ENCODE measurements around the gene MAGEA8.
"Not testable (repeated sequence)": the region's sequence is repeated elsewhere in the genome, so short reads cannot be mapped to it uniquely, and the experiment has no call there.

Gene MAGEA8, protein sequence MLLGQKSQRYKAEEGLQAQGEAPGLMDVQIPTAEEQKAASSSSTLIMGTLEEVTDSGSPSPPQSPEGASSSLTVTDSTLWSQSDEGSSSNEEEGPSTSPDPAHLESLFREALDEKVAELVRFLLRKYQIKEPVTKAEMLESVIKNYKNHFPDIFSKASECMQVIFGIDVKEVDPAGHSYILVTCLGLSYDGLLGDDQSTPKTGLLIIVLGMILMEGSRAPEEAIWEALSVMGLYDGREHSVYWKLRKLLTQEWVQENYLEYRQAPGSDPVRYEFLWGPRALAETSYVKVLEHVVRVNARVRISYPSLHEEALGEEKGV

DNA sequence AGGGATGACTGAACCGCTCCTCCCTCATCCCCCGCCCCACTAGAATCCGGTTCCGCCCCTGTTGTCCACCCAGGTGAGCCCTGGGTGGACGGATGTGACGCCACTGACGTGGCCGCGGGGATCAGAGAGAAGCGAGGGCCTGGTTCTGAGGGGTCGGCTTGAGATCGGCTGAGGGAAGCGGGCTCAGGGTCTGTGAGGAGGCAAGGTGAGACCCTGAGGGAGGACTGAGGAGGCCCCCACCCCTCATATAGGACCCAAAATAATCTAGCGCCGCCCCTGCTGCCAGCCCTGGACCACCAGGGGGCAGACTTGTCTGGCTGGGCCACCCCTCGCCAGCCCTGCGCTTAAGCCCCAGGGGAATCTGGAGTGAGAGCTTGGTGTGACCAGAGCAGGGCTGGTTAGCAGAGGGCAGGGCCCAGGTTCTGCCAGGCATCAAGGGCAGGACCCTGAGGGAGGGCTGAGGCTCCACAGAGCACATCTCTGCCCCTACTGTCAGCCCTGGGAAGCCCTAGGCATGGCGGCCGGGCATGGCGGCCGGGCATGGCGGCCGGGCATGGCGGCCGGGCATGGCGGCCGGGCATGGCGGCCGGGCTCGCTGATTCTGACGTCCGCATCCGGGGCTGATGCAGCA is at the start of gene MAGEA8:
Gene MAGEA8 (plus strand): TSS at position 103 of the 631 bp plus-strand sequence. CDS start 3,090 bp downstream, outside the sequence.
- no peak for DNase-seq

DNA sequence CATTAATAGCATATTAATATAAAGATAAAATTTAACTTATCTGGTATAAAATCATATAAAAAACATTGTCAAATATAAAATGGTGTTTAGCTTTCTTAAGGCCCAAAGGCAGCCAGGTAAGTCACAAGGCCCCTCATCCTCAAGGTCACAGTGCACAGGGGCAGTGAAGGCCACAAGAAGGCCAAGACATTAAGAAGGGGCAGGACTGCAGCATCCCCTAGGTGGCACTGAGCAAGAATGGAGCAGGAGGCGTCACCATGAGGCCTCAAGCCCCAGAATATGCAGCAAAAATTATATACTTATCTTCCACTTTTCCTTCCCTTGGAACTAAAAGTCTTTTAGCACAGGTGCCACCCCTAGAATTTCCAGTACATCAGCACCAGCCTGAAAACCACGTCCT is 49.5 kb upstream of the MAGEA8 start:
- no peak for DNase-seq

DNA sequence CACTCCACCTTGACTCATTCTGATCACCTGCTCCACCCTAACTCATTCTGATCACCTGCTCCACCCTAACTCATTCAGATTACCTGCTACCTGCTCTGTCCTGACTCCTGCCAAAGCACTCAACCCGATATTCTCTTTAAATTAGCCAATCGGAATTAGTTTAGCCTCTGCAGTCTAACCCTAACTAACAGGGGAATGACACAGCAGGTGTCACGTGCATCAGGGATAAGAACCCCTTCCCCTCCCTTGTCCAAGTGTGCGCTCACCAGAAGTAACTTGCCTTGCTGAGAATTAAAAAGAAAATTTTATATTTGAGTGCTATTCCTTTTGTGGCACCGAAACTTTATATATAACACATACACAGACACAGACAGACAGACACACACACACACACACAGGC is 44.3 kb upstream of the MAGEA8 start:
- DNase-seq: not testable (repeated sequence)

DNA sequence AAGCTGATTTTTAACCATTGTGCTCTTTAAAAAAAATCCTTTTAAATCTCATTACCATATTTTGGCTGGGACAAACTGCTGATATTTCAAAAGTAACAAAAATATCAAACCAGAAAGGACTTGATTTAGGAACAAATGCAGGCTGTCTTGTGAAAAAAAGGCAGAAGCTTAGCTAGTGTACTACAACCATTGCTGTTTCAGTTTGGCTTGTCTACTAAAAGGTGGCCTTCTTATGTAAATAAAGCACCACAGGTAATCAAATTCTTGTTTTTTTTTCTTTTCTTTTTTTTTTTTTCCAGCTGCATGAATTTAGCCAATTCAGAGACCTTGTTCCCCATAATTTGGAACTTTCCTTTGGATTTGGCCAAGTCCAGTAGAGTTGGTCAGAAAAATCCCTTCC is 43.8 kb upstream of the MAGEA8 start:
- no peak for DNase-seq

DNA sequence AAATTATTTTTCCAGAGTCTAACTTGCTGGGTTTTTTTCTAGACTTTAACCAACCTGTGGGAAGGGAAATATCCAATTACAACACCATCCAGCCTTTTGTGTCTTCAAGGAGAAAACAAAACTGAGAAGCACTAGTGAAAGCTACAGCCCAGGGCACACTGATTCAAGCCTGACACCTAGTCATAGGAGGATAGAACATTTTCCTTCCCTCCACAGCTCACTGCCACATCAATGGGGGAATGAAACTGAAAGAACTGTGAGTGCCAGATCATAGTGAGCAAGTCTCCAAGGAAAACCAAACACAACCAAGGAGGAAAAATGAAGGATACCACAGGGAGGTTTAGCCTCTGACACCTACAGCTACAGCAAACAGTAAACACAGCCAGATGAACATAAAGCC is 43.3 kb upstream of the MAGEA8 start:
- no peak for DNase-seq

DNA sequence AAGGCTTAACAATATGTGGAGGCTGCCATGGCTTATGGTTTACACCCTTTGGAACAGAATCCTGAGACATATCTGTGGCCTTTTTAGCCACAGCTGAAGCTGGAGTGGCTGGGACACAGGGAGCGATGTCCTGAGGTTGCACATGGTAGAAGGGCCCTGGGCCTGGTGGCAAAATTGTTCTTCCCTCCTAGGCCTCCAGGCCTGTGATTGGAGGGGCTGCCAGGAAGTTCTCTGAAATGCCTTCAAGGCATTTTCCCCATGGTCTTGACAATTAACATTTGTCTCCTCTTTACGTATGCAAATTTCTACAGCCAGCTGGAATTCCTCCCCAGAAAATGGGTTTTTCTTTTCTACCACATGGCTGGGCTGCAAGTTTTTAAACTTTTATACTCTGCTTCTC is 39.1 kb upstream of the MAGEA8 start:
- DNase-seq: no peak

DNA sequence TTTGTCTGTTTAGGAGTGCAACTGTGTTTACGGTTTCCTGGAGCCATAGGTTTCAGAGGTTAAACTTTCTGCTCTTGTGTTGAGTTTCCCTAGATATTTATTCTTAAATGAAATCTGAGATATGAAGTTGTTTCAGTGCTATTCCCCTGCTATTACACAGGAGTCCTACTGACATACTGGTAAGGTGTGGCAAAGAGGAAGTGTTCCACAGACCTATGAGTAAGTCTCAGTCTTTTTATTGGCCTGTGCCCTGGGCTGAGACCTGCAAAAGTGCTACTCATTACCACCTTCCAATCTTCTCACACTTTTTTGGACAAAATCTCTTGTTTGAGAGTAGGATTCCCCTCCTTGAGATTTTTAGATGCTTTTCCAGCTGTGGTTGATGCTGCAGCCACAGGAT is 35.6 kb upstream of the MAGEA8 start:
- no peak for DNase-seq

DNA sequence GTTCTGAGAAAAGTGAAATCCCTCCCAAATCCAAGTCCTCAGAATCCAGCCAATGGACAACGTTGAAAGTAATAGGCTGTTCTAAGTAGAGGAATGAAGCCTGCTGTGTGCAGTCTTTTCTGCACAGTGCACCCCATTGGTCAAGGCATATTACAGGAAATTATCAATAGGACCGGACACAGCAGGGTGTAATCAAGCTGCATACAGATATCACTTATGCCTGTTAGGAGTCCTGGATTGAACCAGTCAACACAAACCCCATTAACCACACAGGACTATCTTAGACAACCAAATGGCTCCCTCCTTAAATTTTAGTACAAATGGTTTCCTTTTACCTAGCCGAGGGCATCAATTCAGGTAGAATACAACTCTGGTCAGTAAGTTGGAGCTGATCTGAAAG is 34.2 kb upstream of the MAGEA8 start:
- DNase-seq: no peak

DNA sequence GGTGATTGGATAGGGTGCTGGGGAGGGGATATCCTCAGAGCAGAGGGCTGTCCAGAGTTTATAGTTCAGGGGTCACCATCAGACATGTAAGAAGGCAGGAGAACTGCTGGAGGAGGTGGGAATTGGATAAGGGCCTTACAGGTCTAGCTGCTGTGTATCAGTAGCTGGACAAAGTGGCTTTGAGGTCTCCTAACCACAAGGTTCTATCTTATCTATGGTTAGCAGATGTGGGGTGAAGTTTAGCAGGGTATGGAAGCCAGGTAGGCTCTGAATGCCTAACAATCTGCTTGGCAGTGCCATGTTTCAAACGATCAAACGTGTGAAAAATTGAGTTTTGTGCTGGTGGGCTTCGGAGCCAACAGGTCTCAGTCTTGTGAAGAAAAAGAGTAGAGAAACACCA is 32.1 kb upstream of the MAGEA8 start:
- DNase-seq: no peak

DNA sequence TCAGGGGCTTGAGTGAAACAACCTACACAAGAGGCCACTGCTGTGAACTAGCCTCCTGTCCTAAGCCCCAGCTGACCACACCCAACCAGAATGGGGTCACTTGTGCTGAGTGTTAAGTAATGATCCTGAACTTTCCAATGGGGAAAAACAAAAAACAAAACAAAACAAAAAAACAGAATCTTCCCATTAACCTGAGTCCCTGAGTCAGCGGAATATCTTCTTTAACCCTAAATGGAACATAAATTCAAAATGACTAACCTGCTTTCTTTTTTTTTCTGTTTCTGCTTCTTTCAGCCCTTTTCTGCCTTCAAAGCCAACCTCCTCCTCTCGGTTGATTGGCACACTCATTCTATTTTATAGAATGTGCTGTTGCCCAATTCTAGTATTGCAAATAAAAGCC is 31.2 kb upstream of the MAGEA8 start:
- DNase-seq: no peak

DNA sequence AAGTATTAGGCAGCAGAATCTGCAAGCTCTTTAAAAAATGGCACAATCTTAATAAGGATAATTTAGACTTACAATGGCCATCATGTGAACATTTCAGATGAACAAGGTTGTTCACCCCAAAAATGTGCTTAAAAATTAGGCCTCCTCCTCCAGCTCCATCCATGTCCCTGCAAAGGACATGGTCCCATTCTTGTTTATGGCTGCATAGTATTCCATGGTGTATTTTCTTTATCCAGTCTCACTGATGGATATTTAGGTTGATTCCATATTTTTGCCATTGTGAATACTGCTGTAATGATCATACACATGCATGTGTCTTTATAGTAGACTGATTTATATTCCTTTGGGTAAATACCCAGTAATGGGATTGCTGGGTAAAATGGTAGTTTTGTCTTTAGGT is 29.1 kb upstream of the MAGEA8 start:
- no peak for DNase-seq

DNA sequence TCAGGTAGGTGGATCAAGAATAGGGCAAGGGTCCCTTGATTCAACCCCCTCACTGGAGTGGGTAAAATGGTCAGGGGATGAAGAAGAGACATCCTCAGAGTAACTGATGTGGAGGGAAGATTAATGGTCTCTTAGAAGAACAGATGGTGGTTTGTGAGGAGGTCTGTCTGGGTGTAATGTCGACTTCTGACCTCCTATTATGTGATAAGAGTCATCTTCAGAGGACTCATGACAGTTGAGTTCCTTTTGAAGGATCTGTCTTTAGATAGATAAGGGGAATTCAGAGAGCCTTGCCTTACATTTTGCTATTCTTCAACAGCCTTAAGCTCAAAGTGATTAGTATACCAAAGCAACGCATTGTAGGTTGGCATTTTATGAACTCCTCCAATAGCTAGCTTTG is 27.1 kb upstream of the MAGEA8 start:
- DNase-seq: no peak

DNA sequence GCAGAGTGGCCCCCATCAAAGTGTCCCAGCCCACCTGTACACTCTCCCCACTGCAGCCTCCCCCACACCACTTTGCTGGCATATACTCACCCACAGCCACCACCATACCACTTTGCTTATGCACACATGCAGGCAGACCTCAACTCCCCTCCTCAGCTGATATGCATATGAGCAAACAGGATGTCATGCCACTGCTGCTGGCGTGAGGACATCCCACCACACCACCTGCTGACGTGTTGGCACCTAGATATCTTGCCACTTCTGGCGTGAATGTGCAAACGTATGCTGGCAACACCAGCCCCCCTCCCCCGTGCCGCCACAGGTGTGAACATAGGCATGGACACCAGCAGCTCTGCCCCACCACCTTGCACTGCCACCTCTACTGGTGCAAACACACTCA is 22.4 kb upstream of the MAGEA8 start:
- DNase-seq: no peak

DNA sequence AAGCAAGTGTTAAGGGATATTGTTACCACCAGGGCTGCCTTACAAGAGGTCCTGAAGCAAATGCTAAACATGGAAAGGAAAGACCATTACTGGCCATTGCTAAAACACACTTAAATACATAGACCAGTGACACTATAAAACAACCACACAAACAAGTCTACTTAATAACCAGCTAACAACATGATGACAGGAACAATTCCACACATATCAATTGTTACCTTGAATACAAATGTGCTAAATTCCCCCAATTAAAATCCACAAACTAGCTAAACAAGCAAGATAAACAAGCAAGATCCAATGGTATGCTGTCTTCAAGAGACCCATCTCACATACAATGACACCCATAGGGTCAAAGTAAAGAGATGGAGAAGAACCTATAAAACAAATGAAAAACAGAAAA is 20.5 kb upstream of the MAGEA8 start:
- no peak for DNase-seq

DNA sequence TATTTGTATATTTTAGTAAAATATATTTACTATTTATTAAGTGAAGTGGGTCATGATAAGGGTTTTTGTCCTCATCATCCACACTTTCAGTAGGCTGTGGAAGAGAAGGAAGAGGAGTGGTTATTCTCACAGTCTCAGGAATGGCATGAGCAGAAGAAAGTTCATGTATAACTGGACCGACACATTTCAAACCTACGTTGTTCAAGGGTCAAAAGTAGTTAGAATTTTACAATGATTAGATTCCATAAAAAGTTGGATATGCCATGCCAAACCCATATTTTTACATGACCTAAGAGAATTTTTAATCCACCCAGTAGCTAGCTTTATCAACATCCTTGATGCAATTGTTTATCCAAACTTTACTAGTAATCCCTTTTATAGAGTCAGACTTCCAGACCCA is 15.6 kb upstream of the MAGEA8 start:
- DNase-seq: no peak

DNA sequence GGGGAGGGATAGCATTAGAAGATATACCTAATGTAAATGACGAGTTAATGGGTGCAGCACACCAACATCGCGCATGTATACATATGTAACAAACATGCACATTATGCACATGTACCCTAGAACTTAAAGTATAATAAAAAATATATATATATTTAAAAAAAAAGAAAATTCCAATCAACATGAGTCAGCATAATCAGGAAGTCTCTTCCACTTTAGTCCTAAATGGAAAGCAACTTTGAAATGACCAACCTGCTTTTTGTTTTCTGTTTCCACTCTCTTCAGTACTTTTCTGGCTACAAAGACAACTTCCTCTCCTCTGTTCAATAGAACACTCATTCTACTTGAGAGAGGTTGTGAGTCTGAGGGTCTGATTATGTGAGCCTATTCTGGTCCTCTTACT is 13.5 kb upstream of the MAGEA8 start:
- no peak for DNase-seq

DNA sequence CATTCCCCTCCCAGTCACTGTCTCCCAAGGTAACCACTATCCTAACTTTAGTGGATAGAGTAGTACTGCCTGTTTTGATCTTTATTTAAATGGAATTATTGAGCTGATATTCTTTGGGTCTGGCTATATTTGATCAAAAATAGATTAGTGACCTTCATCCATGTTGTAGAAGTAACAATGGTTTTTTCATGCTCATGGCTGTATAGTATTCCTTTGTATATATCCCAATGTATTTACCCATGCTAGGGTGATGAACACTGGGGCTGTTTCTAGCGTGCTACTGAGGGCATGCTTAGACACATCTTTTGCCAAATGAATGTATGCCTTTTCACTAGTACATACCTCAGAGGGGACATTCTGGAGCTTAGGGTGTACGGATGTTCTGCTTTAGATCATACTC is 10.1 kb upstream of the MAGEA8 start:
- DNase-seq: no peak

DNA sequence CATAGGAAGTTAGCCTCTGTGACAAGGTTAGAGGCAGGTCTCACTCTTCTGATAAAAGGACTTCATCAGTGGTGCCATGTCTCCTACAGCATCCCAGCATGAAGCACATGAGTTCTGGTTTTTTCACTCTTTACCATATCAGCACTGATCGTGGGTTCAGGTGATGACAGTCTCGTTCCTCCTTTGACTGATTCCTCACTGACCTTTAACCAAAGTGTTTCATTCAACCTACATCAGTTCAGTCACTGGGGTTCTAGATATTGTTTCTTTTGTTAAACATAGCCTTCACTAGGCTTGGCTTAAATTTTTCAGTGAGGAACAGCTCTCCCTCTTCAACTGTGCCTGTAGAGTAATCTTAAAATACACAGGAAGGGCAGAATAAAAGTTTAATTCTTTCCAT is 9.6 kb upstream of the MAGEA8 start:
- DNase-seq: no peak

DNA sequence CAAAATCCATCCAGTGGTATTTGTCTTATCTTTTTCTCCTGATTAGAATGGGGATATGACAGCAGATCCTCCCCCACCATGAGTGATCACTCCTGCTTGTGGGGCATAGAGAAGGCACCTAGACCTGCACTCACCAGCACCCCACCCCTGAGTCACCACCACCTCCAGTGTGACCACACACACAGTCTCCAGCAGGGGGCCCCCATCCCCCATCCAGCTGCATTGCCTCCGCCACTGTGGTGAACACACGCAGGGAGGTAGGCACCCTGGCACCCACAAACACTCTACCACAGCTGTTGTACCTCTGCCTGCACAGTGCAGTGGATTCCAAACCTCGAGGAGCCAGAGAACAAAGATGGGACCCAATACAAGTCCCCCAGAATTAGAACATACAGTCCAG is 9.0 kb upstream of the MAGEA8 start:
- peak; percentile 20 for DNase-seq

DNA sequence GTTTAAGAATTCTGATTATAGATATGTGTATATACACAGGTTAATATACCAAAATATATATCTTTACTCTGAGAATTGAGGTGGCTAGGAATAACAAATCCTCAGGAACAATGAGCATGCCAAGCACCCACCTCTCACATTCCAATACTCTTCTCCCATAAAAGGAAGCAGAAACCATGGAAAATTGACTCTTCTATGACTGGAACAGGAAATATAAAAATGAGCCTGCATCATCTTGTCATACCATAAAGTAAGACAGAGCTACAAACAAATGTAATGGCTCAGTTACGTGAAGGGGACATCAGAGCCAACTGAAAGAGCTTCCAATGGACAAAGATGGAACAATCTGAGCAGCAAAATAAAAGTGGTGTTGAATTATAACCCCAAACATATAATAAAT is 3.8 kb upstream of the MAGEA8 start:
- no peak for DNase-seq

DNA sequence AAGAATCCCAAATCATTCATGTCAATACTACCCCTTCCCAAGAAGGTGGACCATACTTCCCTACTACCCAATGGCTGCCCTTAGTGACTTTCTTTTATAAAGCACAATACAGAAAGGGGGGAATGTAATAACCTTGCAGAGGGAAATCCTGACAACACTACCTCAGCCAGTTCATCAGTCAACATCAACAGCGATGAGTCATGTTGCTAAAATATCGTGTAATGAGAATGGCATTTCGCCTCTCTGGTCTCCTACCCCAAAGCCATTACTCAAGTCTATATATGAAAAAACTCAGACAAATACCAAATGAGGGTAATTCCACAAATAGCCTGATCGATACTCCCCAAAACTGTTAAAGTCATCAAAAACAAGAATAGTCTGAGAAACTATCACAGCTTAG is 3.3 kb upstream of the MAGEA8 start:
- no peak for DNase-seq

DNA sequence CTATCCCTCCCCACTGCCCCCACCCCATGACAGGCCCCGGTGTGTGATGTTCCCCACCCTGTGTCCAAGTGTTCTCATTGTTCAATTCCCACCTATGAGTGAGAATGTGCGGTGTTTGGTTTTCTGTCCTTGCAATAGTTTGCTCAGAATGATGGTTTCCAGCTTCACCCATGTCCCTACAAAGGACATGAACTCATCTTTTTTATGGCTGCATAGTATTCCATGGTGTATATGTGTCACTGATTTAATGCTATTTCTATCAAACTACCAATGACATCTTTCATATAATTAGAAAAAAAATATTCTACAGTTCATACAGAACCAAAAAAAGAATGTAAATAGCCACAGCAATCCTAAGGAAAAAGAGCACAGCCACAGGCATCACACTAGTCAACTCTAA is 9.8 kb downstream of the MAGEA8 start:
- DNase-seq: not testable (repeated sequence)

DNA sequence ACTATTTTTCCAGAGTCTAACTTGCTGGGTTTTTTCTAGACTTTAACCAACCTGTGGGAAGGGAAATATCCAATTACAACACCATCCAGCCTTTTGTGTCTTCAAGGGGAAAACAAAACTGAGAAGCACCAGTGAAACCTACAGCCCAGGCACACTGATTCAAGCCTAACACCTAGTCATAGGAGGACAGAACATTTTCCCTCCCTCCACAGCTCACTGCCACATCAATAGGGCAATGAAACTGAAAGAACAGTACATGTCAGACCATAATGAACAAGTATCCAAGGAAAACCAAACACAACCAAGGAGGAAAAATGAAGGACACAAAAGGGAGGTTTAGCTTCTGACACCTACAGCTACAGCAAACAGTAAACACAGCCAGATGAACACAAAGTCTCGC is 17.6 kb downstream of the MAGEA8 start:
- no peak for DNase-seq

DNA sequence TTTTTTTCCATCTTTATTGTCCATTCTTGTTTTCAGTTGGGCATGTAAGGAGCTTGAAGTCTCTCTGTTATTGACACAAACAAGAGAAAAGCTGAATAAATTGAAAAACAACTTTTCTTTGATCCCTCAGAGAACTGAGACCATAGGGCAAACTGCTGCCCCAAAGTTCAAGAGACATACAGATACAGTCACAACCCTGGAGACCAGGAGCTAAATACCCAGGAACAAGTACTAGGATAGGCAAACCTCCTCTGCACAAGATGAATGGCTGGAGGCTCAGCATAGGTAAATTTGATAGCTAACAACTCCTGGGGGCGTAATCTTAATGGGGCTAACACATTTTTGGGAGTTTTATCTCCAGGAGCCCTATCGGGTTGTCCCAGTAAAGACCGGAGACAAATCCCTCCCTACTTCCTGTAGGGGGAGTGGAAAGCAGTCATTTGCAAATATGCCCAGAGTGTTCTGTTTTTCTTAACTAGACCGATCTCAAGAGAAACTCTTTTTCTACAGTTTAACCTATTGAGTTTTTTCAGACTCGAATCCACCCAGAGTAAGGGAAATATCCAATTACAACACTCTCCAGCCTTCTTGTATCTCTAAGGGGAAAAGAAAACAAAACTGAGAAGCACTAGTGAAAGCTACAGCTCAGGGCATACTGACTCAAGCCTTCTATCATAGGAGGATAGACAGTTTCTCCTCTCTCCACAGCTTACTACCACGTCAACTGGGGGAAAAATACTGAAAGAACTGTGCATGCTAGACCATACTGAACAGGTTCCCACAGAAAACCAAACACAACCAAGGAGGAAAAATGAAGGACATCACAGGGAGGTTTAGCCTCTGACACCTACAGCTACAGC is 23.1 kb downstream of the MAGEA8 start:
- DNase-seq: no peak

Data from activated CD4-positive, alpha-beta T cell treated with anti-CD3 and anti-CD28 coated beads for 1 hour (primary cell).